OCI-LY7 (cell line): ENCODE data around the gene STARD7. TPM values are rescaled to one million over a fixed set of nuclear protein-coding genes. Genes with fewer than 3 reads are reported as not detected.

ENCODE experiments used
- BruUV-seq: library from RNA; stranded (reverse); fragments of 400-500 nt; replicated peaks from 2 replicates; lab custom pipeline; 2021; lab: Mats Ljungman, UMichigan
- CTCF ChIA-PET: fragments of 300-600 bp; sonication (Branson Sonifier 250); formaldehyde crosslinking; loops from one replicate; lab custom pipeline; 2022; ENCODE audit warnings: antibody characterized with exemption; ENCODE audit not compliant: unreplicated experiment; lab: Charles Lee
- POLR2A ChIA-PET: fragments of 300-600 bp; sonication (Branson Sonifier 250); formaldehyde crosslinking; loops from one replicate; lab custom pipeline; 2022; ENCODE audit warnings: antibody characterized with exemption; lab: Charles Lee
- DNase-seq: peaks from one replicate; pipeline ENCODE4 v3.0.0-alpha.2; 2015; ENCODE audit warnings: low spot score
- H2AFZ ChIP-seq: fragments of 200-600 bp; sonication (generic), shearing (Covaris generic); 2 replicates; pipeline ENCODE4 v1.6.1; 2014; ENCODE audit warnings: mild to moderate bottlenecking, antibody characterized with exemption, low read length, moderate library complexity
- H3K27ac ChIP-seq: fragments of 200-600 bp; sonication (generic); 2 replicates; pipeline ENCODE4 v1.5.1; 2014; ENCODE audit warnings: mixed run types, low read depth, mild to moderate bottlenecking, moderate library complexity, low read length, inconsistent platforms; ENCODE audit not compliant: poor library complexity, severe bottlenecking
- H3K36me3 ChIP-seq: fragments of 200-600 bp; sonication (generic); 2 replicates; pipeline ENCODE4 v1.6.1; 2014; ENCODE audit warnings: mild to moderate bottlenecking, antibody characterized with exemption, low read length, moderate library complexity, mixed read lengths; ENCODE audit not compliant: insufficient read depth
- H3K4me1 ChIP-seq: fragments of 200-600 bp; sonication (generic); 2 replicates; pipeline ENCODE4 v1.5.1; 2014; ENCODE audit warnings: mild to moderate bottlenecking, low read length; ENCODE audit not compliant: insufficient read depth, poor library complexity, severe bottlenecking
- H3K4me2 ChIP-seq: fragments of 200-600 bp; sonication (generic); 2 replicates; pipeline ENCODE4 v1.6.1; 2014; ENCODE audit warnings: mild to moderate bottlenecking, low read length
- H3K4me3 ChIP-seq: fragments of 200-600 bp; sonication (generic); 2 replicates; pipeline ENCODE4 v1.5.1; 2014; ENCODE audit warnings: mild to moderate bottlenecking, low read depth, low read length; ENCODE audit not compliant: poor library complexity, severe bottlenecking
- H3K79me2 ChIP-seq: fragments of 200-600 bp; sonication (generic); 2 replicates; pipeline ENCODE4 v1.6.1; 2016; ENCODE audit warnings: low read depth, mild to moderate bottlenecking, low read length, moderate library complexity, mixed read lengths; ENCODE audit not compliant: insufficient read depth
- H3K9me2 ChIP-seq: fragments of 200-600 bp; sonication (generic); 2 replicates; pipeline ENCODE4 v1.6.1; 2016; ENCODE audit warnings: mild to moderate bottlenecking, low read length, mixed read lengths; ENCODE audit not compliant: insufficient read depth
- H3K9me3 ChIP-seq: fragments of 200-600 bp; sonication (generic); 2 replicates; pipeline ENCODE4 v1.6.1; 2014; ENCODE audit warnings: mild to moderate bottlenecking, mixed run types, low read length, mixed read lengths
- H4K20me1 ChIP-seq: fragments of 200-600 bp; sonication (generic); 2 replicates; pipeline ENCODE4 v1.6.1; 2014; ENCODE audit warnings: mild to moderate bottlenecking, antibody characterized with exemption, low read length, moderate library complexity, mixed read lengths; ENCODE audit not compliant: insufficient read depth
- EZH2phosphoT487 ChIP-seq: fragments of 200-600 bp; sonication (generic); IDR thresholded peaks from 2 replicates; pipeline ENCODE4 v1.6.1; 2018; ENCODE audit warnings: low read depth, borderline replicate concordance, mild to moderate bottlenecking, mixed run types, antibody characterized with exemption, low read length, moderate library complexity, mixed read lengths
- intact Hi-C: fragments of 100-400 bp; cut with micrococcal nuclease; formaldehyde crosslinking; loops from one replicate; pipeline ENCODE4 v1.10.0; 2022; ENCODE audit not compliant: unreplicated experiment
- total RNA-seq, 2 experiments: library from RNA; depleted of rRNA in 1 of 2; stranded (reverse); fragments of >200 nt in 1 of 2; shearing (Covaris generic) in 1 of 2; gene quantifications; 2 replicates each; pipeline ENCODE4 v1.2.3, GENCODE V29; 2014 to 2022
- TF ChIP-seq, protein P1 (sequence below): fragments of 200-600 bp; sonication (generic); conservative IDR thresholded peaks from 2 replicates; pipeline ENCODE4 v1.5.1; 2014; ENCODE audit warnings: mild to moderate bottlenecking, antibody characterized with exemption, low read length, moderate library complexity, mixed read lengths

Gene STARD7
- total RNA-seq, 2 experiments from 2014 or later: 206 to 239 TPM

DNA sequence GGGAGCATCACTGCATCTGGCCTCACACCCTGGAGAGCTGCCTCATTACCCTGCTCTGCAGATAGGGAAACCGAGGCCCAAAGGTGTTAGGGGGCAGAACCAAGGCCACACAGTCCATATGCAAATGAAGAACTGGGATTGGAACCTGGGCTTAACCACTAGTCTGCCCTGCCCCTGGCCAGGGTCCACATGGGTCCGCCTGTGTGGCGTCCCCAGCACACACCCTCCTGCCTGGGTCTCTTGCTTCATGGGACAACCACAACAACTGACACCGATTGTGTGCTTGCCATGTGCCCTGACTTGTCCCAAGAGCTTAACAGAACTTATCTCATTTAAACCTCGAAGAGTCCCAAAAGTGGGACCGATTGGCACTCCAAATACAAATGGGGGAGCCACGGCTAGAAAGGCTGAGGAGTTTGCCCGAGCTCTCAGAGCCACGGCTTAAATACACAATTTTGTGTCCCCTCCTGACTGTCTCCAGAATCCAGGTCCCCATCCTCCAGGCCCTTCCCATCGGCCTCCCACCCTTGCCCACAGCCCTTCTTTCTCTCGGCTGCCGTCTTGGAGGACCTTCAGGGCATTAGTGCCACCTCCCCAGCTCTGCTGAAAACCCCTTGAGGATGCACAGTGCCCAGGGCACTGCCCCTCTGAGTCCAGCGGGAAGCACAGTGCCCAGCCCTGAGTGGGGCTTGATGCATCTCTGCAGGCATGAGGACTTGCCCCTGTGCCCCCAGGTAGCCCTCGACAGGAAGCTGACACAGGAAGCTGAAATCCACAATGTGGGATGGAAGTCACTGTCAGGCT is 57.6 kb downstream of the STARD7 start:
- Histone ChIP-seq H4K20me1 (no peaks in the 10 kb centered on the region), H3K9me3 (no peaks in the 10 kb centered on the region), H3K9me2 (no peaks in the 10 kb centered on the region), H3K4me1 (peaks cover 91% of the 10 kb centered on the region), H3K4me3 (no peak overlapping the region), H3K36me3 (no peaks in the 10 kb centered on the region), H3K27ac (no peak overlapping the region), H3K4me2 (no peak overlapping the region), H2AFZ (no peak overlapping the region), H3K79me2 (peaks cover under 1% of the 10 kb centered on the region; the same call in 1 of the 2 replicates)
- CTCF ChIA-PET: no interaction called here
- POLR2A ChIA-PET: interaction anchor here (0.7 to 2.1 kb wide), 5 partner anchors 9 to 17 kb away, joined by 3 to 10 read pairs (median 3); no protein-coding TSS in a partner anchor
- intact Hi-C loops: no loop called here
- no peak for DNase-seq
- BruUV-seq: no TSS peak
- TF ChIP-seq EZH2phosphoT487: no peak

DNA sequence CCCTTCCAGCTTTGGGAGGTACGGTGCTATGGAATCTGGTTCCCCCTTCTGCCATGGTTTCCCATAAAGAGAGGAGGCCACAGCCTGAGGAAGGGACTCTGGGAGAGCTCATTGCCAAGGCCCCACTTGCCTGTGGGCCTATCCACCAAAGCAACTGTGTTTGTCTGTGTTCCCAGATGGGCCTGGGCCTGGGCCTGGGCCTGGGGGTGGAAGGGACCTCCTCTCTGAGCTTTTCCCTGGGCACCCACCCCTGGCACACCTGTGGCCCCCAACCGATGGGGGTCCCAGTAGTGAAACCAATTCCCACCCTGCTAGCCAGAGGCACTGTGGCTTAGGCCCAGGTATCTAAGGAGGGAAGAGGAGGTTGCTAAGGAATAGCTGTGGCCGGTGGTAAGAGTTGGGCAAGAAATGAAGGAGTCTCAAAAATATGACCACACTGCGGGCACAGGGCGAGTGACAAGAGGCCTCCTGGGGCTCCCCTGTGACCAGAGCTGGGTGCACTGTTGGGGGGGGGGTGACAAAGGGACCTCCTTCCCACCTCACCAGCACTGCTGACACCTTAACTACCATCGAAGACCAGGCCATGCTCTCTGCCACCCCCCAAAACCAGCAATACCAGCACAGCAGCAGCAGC is 58.5 kb downstream of the STARD7 start:
- Histone ChIP-seq H2AFZ (peak overlapping the region; percentile 10; the same call in 1 of the 2 replicates), H3K9me3 (no peaks in the 10 kb centered on the region), H4K20me1 (no peaks in the 10 kb centered on the region), H3K79me2 (peaks cover 6% of the 10 kb centered on the region; the same call in 1 of the 2 replicates), H3K4me1 (peaks cover 88% of the 10 kb centered on the region), H3K27ac (peak overlapping the region; percentile 97), H3K4me2 (peak overlapping the region; percentile 98), H3K4me3 (no peak overlapping the region), H3K9me2 (no peaks in the 10 kb centered on the region), H3K36me3 (no peaks in the 10 kb centered on the region)
- TF ChIP-seq EZH2phosphoT487: no peak
- intact Hi-C loops: no loop called here
- ChIA-PET POLR2A (interaction anchor here (0.7 to 2.0 kb wide), 4 partner anchors 8 to 14 kb away, joined by 3 to 5 read pairs (median 3); no protein-coding TSS in a partner anchor), CTCF (no interaction called here)
- no peak for DNase-seq
- no TSS peak for BruUV-seq

DNA sequence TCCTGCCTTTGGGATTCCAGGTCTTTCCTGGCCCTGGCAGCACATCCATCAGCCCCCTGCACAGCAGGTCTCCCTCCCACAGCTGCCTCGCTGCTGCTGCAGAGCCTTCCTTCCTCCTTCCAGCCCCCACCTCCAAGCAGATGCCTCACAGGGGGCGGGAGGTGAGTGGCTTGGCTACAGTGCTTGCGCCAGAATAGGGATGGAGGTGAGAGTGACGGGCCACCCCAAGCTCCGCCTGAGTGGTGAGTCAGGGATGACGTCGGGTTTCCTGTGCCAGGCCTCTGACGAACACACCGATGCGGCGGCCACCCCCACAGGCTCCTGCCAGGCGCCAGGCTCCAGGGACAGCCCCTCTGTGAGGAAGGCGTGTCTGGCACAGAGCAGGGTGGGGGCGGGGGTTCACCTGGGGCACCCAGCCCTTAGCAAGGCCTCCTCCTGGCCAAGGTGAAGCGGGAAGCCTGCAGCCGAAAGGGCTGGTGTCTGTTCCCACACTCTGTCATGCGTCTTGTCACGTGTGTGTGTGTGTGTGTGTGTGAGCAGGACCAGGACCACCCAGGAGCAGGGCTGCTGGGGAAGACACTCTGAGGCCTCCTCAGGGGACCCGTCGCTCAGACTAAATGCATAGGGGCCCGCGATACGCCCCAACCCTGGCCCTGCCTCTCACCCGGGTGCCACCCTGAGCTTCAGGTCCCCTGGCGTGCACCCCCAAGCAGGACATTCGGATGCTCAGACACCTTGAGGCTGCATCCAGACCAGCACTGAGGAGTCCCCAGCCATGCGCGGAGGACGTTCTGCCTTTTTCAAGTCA is 60.0 kb downstream of the STARD7 start:
- no peak for TF ChIP-seq EZH2phosphoT487
- TF ChIP-seq, protein P1, sequence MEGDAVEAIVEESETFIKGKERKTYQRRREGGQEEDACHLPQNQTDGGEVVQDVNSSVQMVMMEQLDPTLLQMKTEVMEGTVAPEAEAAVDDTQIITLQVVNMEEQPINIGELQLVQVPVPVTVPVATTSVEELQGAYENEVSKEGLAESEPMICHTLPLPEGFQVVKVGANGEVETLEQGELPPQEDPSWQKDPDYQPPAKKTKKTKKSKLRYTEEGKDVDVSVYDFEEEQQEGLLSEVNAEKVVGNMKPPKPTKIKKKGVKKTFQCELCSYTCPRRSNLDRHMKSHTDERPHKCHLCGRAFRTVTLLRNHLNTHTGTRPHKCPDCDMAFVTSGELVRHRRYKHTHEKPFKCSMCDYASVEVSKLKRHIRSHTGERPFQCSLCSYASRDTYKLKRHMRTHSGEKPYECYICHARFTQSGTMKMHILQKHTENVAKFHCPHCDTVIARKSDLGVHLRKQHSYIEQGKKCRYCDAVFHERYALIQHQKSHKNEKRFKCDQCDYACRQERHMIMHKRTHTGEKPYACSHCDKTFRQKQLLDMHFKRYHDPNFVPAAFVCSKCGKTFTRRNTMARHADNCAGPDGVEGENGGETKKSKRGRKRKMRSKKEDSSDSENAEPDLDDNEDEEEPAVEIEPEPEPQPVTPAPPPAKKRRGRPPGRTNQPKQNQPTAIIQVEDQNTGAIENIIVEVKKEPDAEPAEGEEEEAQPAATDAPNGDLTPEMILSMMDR: no peak
- no peaks in the 10 kb centered on the region for H3K9me2 ChIP-seq
- H3K9me3 ChIP-seq: no peaks in the 10 kb centered on the region
- H3K4me1 ChIP-seq: peaks cover 82% of the 10 kb centered on the region
- intact Hi-C loops: no loop called here
- peak; percentile 93 for DNase-seq
- H3K4me2 ChIP-seq: peak overlapping the region; percentile 98
- H3K27ac ChIP-seq: peak overlapping the region; percentile 97
- POLR2A ChIA-PET: interaction anchor here (1.1 to 2.3 kb wide), 8 partner anchors 10 to 94 kb away, joined by 3 to 8 read pairs (median 5); no protein-coding TSS in a partner anchor
- CTCF ChIA-PET: interaction anchor here (0.5 to 3.2 kb wide), 4 partner anchors 9 to 112 kb away, joined by 3 to 18 read pairs (median 8); no protein-coding TSS in a partner anchor
- H3K4me3 ChIP-seq: peak overlapping the region; percentile 97
- H3K79me2 ChIP-seq: peaks cover 20% of the 10 kb centered on the region
- H3K36me3 ChIP-seq: peaks cover 12% of the 10 kb centered on the region
- H4K20me1 ChIP-seq: no peaks in the 10 kb centered on the region
- peak overlapping the region; percentile 15; the same call in 1 of the 2 replicates for H2AFZ ChIP-seq
- BruUV-seq: no TSS peak
